T-cell (primary cell): Measurements from ENCODE around the gene CDK5RAP1. TPM values are rescaled to one million over a fixed set of nuclear protein-coding genes. Genes with fewer than 3 reads are reported as not detected.

ENCODE experiments used
- ATAC-seq, 4 experiments: fragments of 200-7000 bp in 3 of 4; fragments of 150-1000 bp in 1 of 4; cut with Tn5 transposase; replicated peaks in 1 of 4; 1 replicate in 3 of 4; 2 replicates in 1 of 4; pipeline ENCODE4 v1.10.0; 2021; ENCODE audit warnings: moderate library complexity in 3 of 4, mild to moderate bottlenecking in 2 of 4, moderate number of reproducible peaks in 1 of 4
- CTCF ChIA-PET, 2 donors: fragments of 300-600 bp; sonication (Branson Sonifier 250); formaldehyde crosslinking; loops; one replicate each; lab custom pipeline; 2022; ENCODE audit warnings: antibody characterized with exemption in 2 of 2; lab: Charles Lee
- POLR2A ChIA-PET, 2 donors: fragments of 300-600 bp; sonication (Branson Sonifier 250); formaldehyde crosslinking; loops; one replicate each; lab custom pipeline; 2022; ENCODE audit warnings: antibody characterized with exemption in 2 of 2; lab: Charles Lee
- DNase-seq, 35 experiments: peaks; one replicate each; pipeline versions ENCODE4 v3.0.0 to v3.0.0-alpha.2; 2013 to 2023
- H3K27ac ChIP-seq: one replicate; pipeline ENCODE4 v1.5.1; 2013; ENCODE audit warnings: low read length
- H3K27me3 ChIP-seq, 2 experiments: replicated peaks in 1 of 2; 1 replicate in 1 of 2; 2 replicates in 1 of 2; pipeline versions ENCODE4 v1.6.1 to v1.7.0; 2013; ENCODE audit warnings: low read length in 1 of 2, mixed read lengths in 1 of 2; ENCODE audit not compliant: control insufficient read depth in 2 of 2, insufficient read depth in 2 of 2; ENCODE audit errors: extremely low read depth in 1 of 2
- H3K36me3 ChIP-seq, 2 donors: 1 replicate in 1 of 2; 2 replicates in 1 of 2; pipeline versions ENCODE4 v1.6.1 to v1.7.0; 2013; ENCODE audit warnings: low read length in 1 of 2; ENCODE audit not compliant: control insufficient read depth in 2 of 2, insufficient read depth in 1 of 2; ENCODE audit errors: extremely low read depth in 1 of 2
- H3K4me1 ChIP-seq, 2 experiments: 1 replicate in 1 of 2; 2 replicates in 1 of 2; pipeline versions ENCODE4 v1.6.1 to v1.7.0; 2013; ENCODE audit warnings: low read length in 2 of 2, mixed read lengths in 1 of 2; ENCODE audit not compliant: insufficient read depth in 2 of 2, control insufficient read depth in 1 of 2; ENCODE audit errors: extremely low read depth in 1 of 2
- H3K4me3 ChIP-seq, 2 donors: 1 replicate in 1 of 2; 2 replicates in 1 of 2; pipeline versions ENCODE4 v1.5.1 to v1.7.0; 2013; ENCODE audit warnings: mild to moderate bottlenecking in 2 of 2, low read length in 1 of 2, moderate library complexity in 1 of 2; ENCODE audit not compliant: control insufficient read depth in 1 of 2; ENCODE audit errors: extremely low read depth in 1 of 2
- H3K9me3 ChIP-seq: 2 replicates; pipeline ENCODE4 v1.7.0; 2013
- H3K27ac Mint-ChIP-seq, 2 donors: one replicate each; pipeline ENCODE4 v1.8.0; 2020 to 2021; ENCODE audit warnings: mild to moderate bottlenecking in 2 of 2, mixed read lengths in 2 of 2
- H3K27me3 Mint-ChIP-seq, 2 donors: one replicate each; pipeline ENCODE4 v1.8.0; 2021 to 2022; ENCODE audit warnings: mixed read lengths in 2 of 2
- H3K36me3 Mint-ChIP-seq: one replicate; pipeline ENCODE4 v1.8.0; 2021; ENCODE audit warnings: mixed read lengths
- H3K4me1 Mint-ChIP-seq, 3 donors: one replicate each; pipeline ENCODE4 v1.8.0; 2020 to 2022; ENCODE audit warnings: mixed read lengths in 3 of 3, mild to moderate bottlenecking in 1 of 3
- H3K4me3 Mint-ChIP-seq, 3 donors: one replicate each; pipeline ENCODE4 v1.8.0; 2020 to 2022; ENCODE audit warnings: mild to moderate bottlenecking in 3 of 3, mixed read lengths in 3 of 3, moderate library complexity in 3 of 3
- H3K9me3 Mint-ChIP-seq, 3 donors: one replicate each; pipeline ENCODE4 v1.8.0; 2020 to 2022; ENCODE audit warnings: mixed read lengths in 3 of 3
- WGBS: methylation state at CpG from one replicate; pipeline ENCODE4 v1.1.5; 2013; ENCODE audit warnings: missing lambda C conversion rate; ENCODE audit not compliant: insufficient coverage; 5-methylcytosine and 5-hydroxymethylcytosine counted together
- total RNA-seq, 35 experiments: library from RNA in 6 of 35; stranded (reverse) in 6 of 35; fragments of 120-200 nt in 1 of 35; gene quantifications; one replicate each; pipeline versions ENCODE4 v1.2.1 to v1.2.4 and lab custom pipeline; 2013 to 2026

Gene CDK5RAP1
- total RNA-seq, 5 donors from 2014 or later (not counting 1 experiment from before 2014, with no cell fraction given) = 42.1 to 54.3 (median 49.1) TPM

- Mint-ChIP-seq H3K27me3 (no peaks in the 10 kb centered on the region), H3K36me3 (peaks cover 36% of the 10 kb centered on the region), H3K4me1 (peaks cover 0 to 8% (median 0%) of the 10 kb centered on the region in 3 donors), H3K9me3 (no peaks in the 10 kb centered on the region), H3K27ac (peak overlapping the region in 1 of 2 donors; percentile 71), H3K4me3 (no peak overlapping the region)
- ChIA-PET CTCF (no interaction called here), POLR2A (no interaction called here)
- H3K27ac ChIP-seq = peak overlapping the region; percentile 58
- no peak for DNase-seq
- peaks cover 6 to 19% of the 10 kb centered on the region in 2 donors for H3K36me3 ChIP-seq
- H3K27me3 ChIP-seq = no peaks in the 10 kb centered on the region
- whole genome bisulfite sequencing = 29% methylated on average over 1 of the region's 3 CpGs
- peaks cover 0 to 9% of the 10 kb centered on the region in 2 experiments for H3K4me1 ChIP-seq
- ATAC-seq = no peak
- H3K4me3 ChIP-seq = no peak overlapping the region
- no peaks in the 10 kb centered on the region for H3K9me3 ChIP-seq
These were observed 49.6 kb downstream of the CDK5RAP1 start for GRCh38 chr20:33351696-33352095.

- Histone ChIP-seq H3K9me3 (no peaks in the 10 kb centered on the region), H3K27ac (no peak overlapping the region), H3K27me3 (no peaks in the 10 kb centered on the region), H3K4me1 (peaks cover 0 to 9% of the 10 kb centered on the region in 2 experiments), H3K4me3 (no peak overlapping the region), H3K36me3 (peaks cover 6 to 16% of the 10 kb centered on the region in 2 donors)
- no peak for DNase-seq
- Mint-ChIP-seq H3K4me1 (peaks cover 0 to 12% (median 2%) of the 10 kb centered on the region in 3 donors), H3K9me3 (no peaks in the 10 kb centered on the region), H3K4me3 (no peak overlapping the region), H3K27me3 (no peaks in the 10 kb centered on the region), H3K27ac (peak overlapping the region in 1 of 2 donors; percentile 34), H3K36me3 (peaks cover 32% of the 10 kb centered on the region)
- no peak for ATAC-seq
- 98% methylated on average over 6 of the region's 8 CpGs for WGBS
- POLR2A ChIA-PET = no interaction called here
- CTCF ChIA-PET = no interaction called here
These were observed 51.8 kb downstream of the CDK5RAP1 start for GRCh38 chr20:33349493-33349892.

GRCh38 chr20:33348136-33348937, 53.0 kb downstream of the CDK5RAP1 start:
- 93% methylated on average over 6 of the region's 11 CpGs for WGBS
- ATAC-seq (no peak), DNase-seq (no peak)
- CTCF ChIA-PET = no interaction called here
- Mint-ChIP-seq H3K27me3 (no peaks in the 10 kb centered on the region), H3K27ac (no peak overlapping the region), H3K4me3 (no peak overlapping the region), H3K9me3 (no peaks in the 10 kb centered on the region), H3K36me3 (peaks cover 26% of the 10 kb centered on the region), H3K4me1 (peaks cover 0 to 12% (median 2%) of the 10 kb centered on the region in 3 donors)
- H3K36me3 ChIP-seq = peaks cover 6 to 12% of the 10 kb centered on the region in 2 donors
- H3K27ac ChIP-seq = no peak overlapping the region
- no peaks in the 10 kb centered on the region for H3K27me3 ChIP-seq
- peaks cover 0 to 9% of the 10 kb centered on the region in 2 experiments for H3K4me1 ChIP-seq
- H3K9me3 ChIP-seq = no peaks in the 10 kb centered on the region
- POLR2A ChIA-PET = no interaction called here
- H3K4me3 ChIP-seq = no peak overlapping the region

GRCh38 chr20:33345342-33345741, 56.0 kb downstream of the CDK5RAP1 start:
- Mint-ChIP-seq H3K27ac (no peak overlapping the region), H3K27me3 (no peaks in the 10 kb centered on the region), H3K9me3 (no peaks in the 10 kb centered on the region), H3K36me3 (peaks cover 14% of the 10 kb centered on the region), H3K4me3 (no peak overlapping the region), H3K4me1 (peaks cover 0 to 8% (median 2%) of the 10 kb centered on the region in 3 donors)
- POLR2A ChIA-PET = no interaction called here
- ATAC-seq = no peak
- Histone ChIP-seq H3K4me1 (peaks cover 0 to 3% of the 10 kb centered on the region in 2 experiments), H3K27ac (no peak overlapping the region), H3K27me3 (no peaks in the 10 kb centered on the region), H3K36me3 (peaks cover 0 to 8% of the 10 kb centered on the region in 2 donors), H3K9me3 (no peaks in the 10 kb centered on the region), H3K4me3 (no peak overlapping the region)
- no peak for DNase-seq
- WGBS = 88% methylated on average over 8 of the region's 9 CpGs
- CTCF ChIA-PET = no interaction called here

GRCh38 chr20:33343521-33343920, 57.8 kb downstream of the CDK5RAP1 start:
- no peaks in the 10 kb centered on the region for H3K36me3 ChIP-seq
- CTCF ChIA-PET = no interaction called here
- POLR2A ChIA-PET = no interaction called here
- no peak overlapping the region for H3K4me3 ChIP-seq
- no peaks in the 10 kb centered on the region for H3K4me1 ChIP-seq
- no peaks in the 10 kb centered on the region for H3K36me3 Mint-ChIP-seq
- DNase-seq = no peak
- no peak overlapping the region for H3K4me3 Mint-ChIP-seq
- H3K27ac Mint-ChIP-seq = no peak overlapping the region
- no peak overlapping the region for H3K27ac ChIP-seq
- no peak for ATAC-seq
- H3K9me3 ChIP-seq = no peaks in the 10 kb centered on the region
- H3K9me3 Mint-ChIP-seq = no peaks in the 10 kb centered on the region
- WGBS = 94% methylated on average over 2 of the region's 4 CpGs
- peaks cover 0 to 5% of the 10 kb centered on the region in 2 experiments for H3K27me3 ChIP-seq
- peaks cover 0 to 4% (median 2%) of the 10 kb centered on the region in 3 donors for H3K4me1 Mint-ChIP-seq
- H3K27me3 Mint-ChIP-seq = no peaks in the 10 kb centered on the region

GRCh38 chr20:33339515-33340058, 61.7 kb downstream of the CDK5RAP1 start:
- H3K36me3 Mint-ChIP-seq = no peaks in the 10 kb centered on the region
- H3K27ac Mint-ChIP-seq = no peak overlapping the region
- 55% methylated on average over 5 of the region's 8 CpGs for WGBS
- no peaks in the 10 kb centered on the region for H3K9me3 Mint-ChIP-seq
- Histone ChIP-seq H3K36me3 (no peaks in the 10 kb centered on the region), H3K4me1 (no peaks in the 10 kb centered on the region), H3K9me3 (no peaks in the 10 kb centered on the region), H3K4me3 (no peak overlapping the region), H3K27me3 (peaks cover 0 to 7% of the 10 kb centered on the region in 2 experiments), H3K27ac (no peak overlapping the region)
- H3K4me3 Mint-ChIP-seq = no peak overlapping the region
- H3K4me1 Mint-ChIP-seq = no peaks in the 10 kb centered on the region
- CTCF ChIA-PET = no interaction called here
- no peak for DNase-seq
- no peak for ATAC-seq
- peaks cover 0 to 4% of the 10 kb centered on the region in 2 donors for H3K27me3 Mint-ChIP-seq
- POLR2A ChIA-PET = no interaction called here
